Measurements from ENCODE around the gene TRPV3.

- TF ChIP-seq CTCF (IDR thresholded peaks at IDR 0.05; ENCODE audit: insufficient read depth, low read depth, low read length) = no peak
- no peak for TF ChIP-seq EZH2 (IDR thresholded peaks at IDR 0.05; ENCODE audit: insufficient read depth, low read length)
Measured at GRCh38 chr17:3600529-3601205, 43.1 kb upstream of the TRPV3 start.

Measured in astrocyte (in vitro differentiated cells and primary cell).